SK-N-SH (cell line): ENCODE data around the gene TRAF4. TPM values are rescaled to one million over a fixed set of nuclear protein-coding genes. Genes with fewer than 3 reads are reported as not detected.

Experiments used
- CTCF ChIA-PET: fragments of 300-600, 350-600 bp; formaldehyde crosslinking; extraction: SDS; loops from one replicate; lab custom pipeline; 2021; lab: Yijun Ruan, JAX
- POLR2A ChIA-PET: fragments of 350-600 bp; sonication (Branson Sonifier 250); formaldehyde crosslinking; extraction: SDS; loops from one replicate; lab custom pipeline; 2020; ENCODE audit warnings: antibody characterized with exemption, inconsistent platforms; lab: Yijun Ruan, JAX
- DNase-seq: peaks from one replicate; pipeline ENCODE4 v3.0.0; 2012
- H2AFZ ChIP-seq: fragments of 200-600 bp; sonication (generic); 2 replicates; pipeline ENCODE4 v1.8.1; 2016; ENCODE audit warnings: antibody characterized with exemption, mild to moderate bottlenecking, low read depth
- H3F3A ChIP-seq: fragments of 200-600 bp; sonication (generic); replicated peaks from 2 replicates; pipeline ENCODE3; 2016; ENCODE audit warnings: antibody characterized with exemption, mild to moderate bottlenecking; ENCODE audit not compliant: insufficient read depth
- H3K27ac ChIP-seq, 2 experiments: fragments of 200-500 bp in 1 of 2; fragments of 200-600 bp in 1 of 2; sonication (Bioruptor generic) in 1 of 2; sonication (generic), shearing (Covaris generic) in 1 of 2; 2 replicates each; pipeline versions ENCODE4 v1.5.1 to v1.6.1; 2014 to 2016; ENCODE audit warnings: low read depth in 2 of 2, inconsistent platforms in 1 of 2, low read length in 1 of 2, mild to moderate bottlenecking in 1 of 2, mixed read lengths in 1 of 2
- H3K27me3 ChIP-seq: fragments of 200-600 bp; sonication (generic), shearing (Covaris generic); 2 replicates; pipeline ENCODE4 v1.6.1; 2016; ENCODE audit warnings: mixed run types; ENCODE audit not compliant: insufficient read depth
- H3K36me3 ChIP-seq, 2 experiments: fragments of 200-500 bp in 1 of 2; fragments of 200-600 bp in 1 of 2; sonication (Bioruptor generic) in 1 of 2; sonication (generic) in 1 of 2; replicated peaks in 1 of 2; 2 replicates each; pipeline versions ENCODE3 to v1.5.1; 2014 to 2016; ENCODE audit warnings: low read length in 1 of 2, mild to moderate bottlenecking in 1 of 2; ENCODE audit not compliant: insufficient read depth in 2 of 2, control insufficient read depth in 1 of 2
- H3K4me1 ChIP-seq, 2 experiments: fragments of 200-500 bp in 1 of 2; fragments of 200-600 bp in 1 of 2; sonication (Bioruptor generic) in 1 of 2; sonication (generic), shearing (Covaris generic) in 1 of 2; 2 replicates each; pipeline versions ENCODE4 v1.5.1 to v1.6.1; 2014 to 2016; ENCODE audit warnings: low read depth in 1 of 2, low read length in 1 of 2, mixed run types in 1 of 2; ENCODE audit not compliant: insufficient read depth in 2 of 2, control insufficient read depth in 1 of 2
- H3K4me2 ChIP-seq: fragments of 200-600 bp; sonication (generic), shearing (Covaris generic); 2 replicates; pipeline ENCODE4 v1.6.1; 2017; ENCODE audit warnings: mixed run types
- H3K4me3 ChIP-seq, 2 experiments: fragments of 200-500 bp in 1 of 2; fragments of 200-600 bp in 1 of 2; sonication (Bioruptor generic) in 1 of 2; sonication (generic), shearing (Covaris generic) in 1 of 2; 2 replicates each; pipeline versions ENCODE4 v1.5.1 to v1.8.1; 2014 to 2016; ENCODE audit warnings: low read depth in 2 of 2, inconsistent platforms in 1 of 2, low read length in 1 of 2, mild to moderate bottlenecking in 1 of 2, mixed read lengths in 1 of 2, moderate library complexity in 1 of 2
- H3K79me2 ChIP-seq: fragments of 200-600 bp; sonication (generic); 2 replicates; pipeline ENCODE4 v1.8.1; 2017; ENCODE audit warnings: mild to moderate bottlenecking; ENCODE audit not compliant: insufficient read depth
- H3K9ac ChIP-seq: fragments of 200-600 bp; sonication (generic); 2 replicates; pipeline ENCODE4 v1.6.1; 2017; ENCODE audit warnings: mixed run types
- H3K9me2 ChIP-seq: fragments of 200-600 bp; sonication (generic); 2 replicates; pipeline ENCODE4 v1.6.1; 2017; ENCODE audit warnings: mixed run types
- H3K9me3 ChIP-seq: fragments of 200-600 bp; sonication (generic); 2 replicates; pipeline ENCODE4 v1.6.1; 2017; ENCODE audit warnings: mixed run types, mild to moderate bottlenecking, moderate library complexity
- H4K20me1 ChIP-seq: fragments of 200-600 bp; sonication (generic); 2 replicates; pipeline ENCODE4 v1.6.1; 2017; ENCODE audit warnings: mild to moderate bottlenecking, mixed run types; ENCODE audit not compliant: insufficient read depth
- CHD2 ChIP-seq: fragments of 150-350 bp; IDR thresholded peaks from 2 replicates; pipeline ENCODE4 v1.6.1; 2018; ENCODE audit warnings: low read length; ENCODE audit not compliant: partially characterized antibody
- ELF1 ChIP-seq: IDR thresholded peaks from 2 replicates; pipeline ENCODE4 v1.4.0; 2012
- EZH2phosphoT487 ChIP-seq: fragments of 200-600 bp; sonication (generic); IDR thresholded peaks from 2 replicates; pipeline ENCODE4 v1.6.1; 2017; ENCODE audit warnings: low read depth, mixed run types, mild to moderate bottlenecking, antibody characterized with exemption, moderate library complexity, borderline replicate concordance
- FOSL2 ChIP-seq: IDR thresholded peaks from 2 replicates; pipeline ENCODE4 v1.4.0; 2012; ENCODE audit warnings: low read depth, mild to moderate bottlenecking, moderate library complexity, borderline replicate concordance
- GATA2 ChIP-seq: sonication (generic); formaldehyde crosslinking; IDR thresholded peaks from 2 replicates; pipeline ENCODE4 v1.5.0; 2020; ENCODE audit warnings: mild to moderate bottlenecking, missing genetic modification reagents
- IRF3 ChIP-seq: fragments of 150-350 bp; IDR thresholded peaks from 2 replicates; pipeline ENCODE4 v1.6.1; 2016; ENCODE audit warnings: mild to moderate bottlenecking, low read depth, low read length
- JUND ChIP-seq: IDR thresholded peaks from 2 replicates; pipeline ENCODE4 v1.4.0; 2012
- NFIC ChIP-seq: IDR thresholded peaks from 2 replicates; pipeline ENCODE4 v1.4.0; 2012; ENCODE audit warnings: borderline replicate concordance
- POLR2AphosphoS5 ChIP-seq: IDR thresholded peaks from 2 replicates; pipeline ENCODE4 v1.6.1; 2012; ENCODE audit warnings: low read depth, low read length
- REST ChIP-seq: IDR thresholded peaks from 2 replicates; pipeline ENCODE4 v1.6.1; 2012; ENCODE audit warnings: mild to moderate bottlenecking, low read depth, low read length, moderate library complexity
- RXRA ChIP-seq: IDR thresholded peaks from 2 replicates; pipeline ENCODE4 v1.4.0; 2012; ENCODE audit warnings: low read depth, mild to moderate bottlenecking, borderline replicate concordance
- TAF1 ChIP-seq: IDR thresholded peaks from 2 replicates; pipeline ENCODE4 v1.6.1; 2012; ENCODE audit warnings: low read depth, mild to moderate bottlenecking, low read length, moderate library complexity, borderline replicate concordance
- TCF12 ChIP-seq: IDR thresholded peaks from 2 replicates; pipeline ENCODE4 v1.4.0; 2012
- USF1 ChIP-seq: IDR thresholded peaks from 2 replicates; pipeline ENCODE4 v1.4.0; 2012; ENCODE audit warnings: low read depth, borderline replicate concordance
- USF2 ChIP-seq: fragments of 150-350 bp; IDR thresholded peaks from 2 replicates; pipeline ENCODE4 v1.6.1; 2017; ENCODE audit warnings: antibody characterized with exemption, low read length, low read depth, borderline replicate concordance
- YY1 ChIP-seq: IDR thresholded peaks from 2 replicates; pipeline ENCODE4 v1.4.0; 2012; ENCODE audit warnings: low read depth, mild to moderate bottlenecking
- WGBS: methylation state at CpG from one replicate; pipeline ENCODE4 v1.1.6; 2017; ENCODE audit warnings: low lambda C conversion rate; 5-methylcytosine and 5-hydroxymethylcytosine counted together
- polyA plus RNA-seq, 3 experiments: library from polyadenylated mRNA; depleted of rRNA; stranded (reverse); fragments of >200 nt; gene quantifications; 2 replicates each; pipeline ENCODE4 v1.2.3, GENCODE V29; 2012

Gene TRAF4
- polyA plus RNA-seq, 1 of the 3 experiments (the other 2 are of a cell fraction) = 95.7 TPM

GRCh38 chr17:28737316-28737715, 6.5 kb upstream of the TRAF4 start:
- Histone ChIP-seq H3K79me2 (peaks cover 4% of the 10 kb centered on the region; the same call in 1 of the 2 replicates), H3K27ac (no peak overlapping the region), H3F3A (peaks cover 7% of the 10 kb centered on the region), H3K27me3 (no peaks in the 10 kb centered on the region), H3K4me1 (peaks cover under 1 to 15% of the 10 kb centered on the region in 2 experiments; a peak in 2 of 4 replicates), H3K9me2 (no peaks in the 10 kb centered on the region), H3K36me3 (no peaks in the 10 kb centered on the region), H3K4me3 (no peak overlapping the region), H4K20me1 (no peaks in the 10 kb centered on the region), H2AFZ (no peak overlapping the region), H3K4me2 (no peak overlapping the region), H3K9ac (no peak overlapping the region), H3K9me3 (no peaks in the 10 kb centered on the region)
- ChIA-PET CTCF (no interaction called here), POLR2A (no interaction called here)
- WGBS = 92% methylated on average over 11 of the region's 12 CpGs
- no peak for DNase-seq
- TF ChIP-seq USF1 = no peak
- no peak for TF ChIP-seq IRF3
- no peak for TF ChIP-seq JUND
- no peak for TF ChIP-seq NFIC
- no peak for TF ChIP-seq CHD2
- TF ChIP-seq REST = no peak
- TF ChIP-seq POLR2AphosphoS5 = no peak
- no peak for TF ChIP-seq TCF12
- TF ChIP-seq EZH2phosphoT487 = no peak
- TF ChIP-seq TAF1 = no peak
- TF ChIP-seq USF2 = no peak
- no peak for TF ChIP-seq ELF1
- no peak for TF ChIP-seq GATA2 (CRISPR knock-in tag)
- TF ChIP-seq YY1 = no peak
- TF ChIP-seq RXRA = no peak
- no peak for TF ChIP-seq FOSL2
